ENCODE results near the gene THAP2. TPM values are rescaled to one million over a fixed set of nuclear protein-coding genes. Genes with fewer than 3 reads are reported as not detected.
"Not testable (repeated sequence)": the region's sequence is repeated elsewhere in the genome, so short reads cannot be mapped to it uniquely, and the experiment has no call there.

Gene THAP2
- total RNA-seq, 1 donor from 2014 or later: 5.2 TPM

- TF ChIP-seq, protein P1, sequence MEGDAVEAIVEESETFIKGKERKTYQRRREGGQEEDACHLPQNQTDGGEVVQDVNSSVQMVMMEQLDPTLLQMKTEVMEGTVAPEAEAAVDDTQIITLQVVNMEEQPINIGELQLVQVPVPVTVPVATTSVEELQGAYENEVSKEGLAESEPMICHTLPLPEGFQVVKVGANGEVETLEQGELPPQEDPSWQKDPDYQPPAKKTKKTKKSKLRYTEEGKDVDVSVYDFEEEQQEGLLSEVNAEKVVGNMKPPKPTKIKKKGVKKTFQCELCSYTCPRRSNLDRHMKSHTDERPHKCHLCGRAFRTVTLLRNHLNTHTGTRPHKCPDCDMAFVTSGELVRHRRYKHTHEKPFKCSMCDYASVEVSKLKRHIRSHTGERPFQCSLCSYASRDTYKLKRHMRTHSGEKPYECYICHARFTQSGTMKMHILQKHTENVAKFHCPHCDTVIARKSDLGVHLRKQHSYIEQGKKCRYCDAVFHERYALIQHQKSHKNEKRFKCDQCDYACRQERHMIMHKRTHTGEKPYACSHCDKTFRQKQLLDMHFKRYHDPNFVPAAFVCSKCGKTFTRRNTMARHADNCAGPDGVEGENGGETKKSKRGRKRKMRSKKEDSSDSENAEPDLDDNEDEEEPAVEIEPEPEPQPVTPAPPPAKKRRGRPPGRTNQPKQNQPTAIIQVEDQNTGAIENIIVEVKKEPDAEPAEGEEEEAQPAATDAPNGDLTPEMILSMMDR (IDR thresholded peaks at IDR 0.05): no peak
- DNase-seq (ENCODE audit: low spot score): no peak
- no peaks in the 10 kb centered on the region for H3K4me1 Mint-ChIP-seq (ENCODE audit: low read depth)
- H3K4me3 Mint-ChIP-seq (ENCODE audit: unreplicated experiment): no peak overlapping the region
- H3K36me3 Mint-ChIP-seq (ENCODE audit: low read depth): peaks cover 24% of the 10 kb centered on the region
- H3K27ac Mint-ChIP-seq (ENCODE audit: unreplicated experiment): no peak overlapping the region
- H3K27me3 Mint-ChIP-seq (ENCODE audit: low read depth): no peaks in the 10 kb centered on the region
- no peaks in the 10 kb centered on the region for H3K9me3 Mint-ChIP-seq (ENCODE audit: low read depth)
Measured at GRCh38 chr12:71695782-71696181, 31.7 kb downstream of the THAP2 start.

DNA sequence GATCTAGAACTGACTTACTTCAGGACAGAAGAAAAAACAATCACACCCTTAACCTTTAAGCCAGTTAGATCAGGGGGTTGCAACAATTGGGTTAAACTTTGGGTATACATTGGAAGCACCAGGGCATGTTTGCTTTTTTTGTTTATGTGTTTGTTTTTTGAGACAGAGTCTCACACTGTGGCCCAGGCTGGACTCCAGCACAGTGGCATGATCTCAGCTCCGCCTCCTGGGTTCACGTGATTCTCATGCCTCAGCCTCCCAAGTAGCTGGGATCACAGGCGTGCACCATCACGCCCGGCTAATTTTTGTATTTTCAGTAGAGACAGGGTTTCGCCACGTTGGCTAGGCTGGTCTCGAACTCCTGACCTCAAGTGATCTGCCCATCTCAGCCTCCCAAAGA, 38.1 kb downstream of the THAP2 start:
- H3K4me3 Mint-ChIP-seq (ENCODE audit: unreplicated experiment); H3K27me3 Mint-ChIP-seq (ENCODE audit: low read depth); H3K9me3 Mint-ChIP-seq (ENCODE audit: low read depth); H3K27ac Mint-ChIP-seq (ENCODE audit: unreplicated experiment); H3K4me1 Mint-ChIP-seq (ENCODE audit: low read depth); DNase-seq (ENCODE audit: low spot score): not testable (repeated sequence)
- peaks cover 29% of the 10 kb centered on the region for H3K36me3 Mint-ChIP-seq (ENCODE audit: low read depth)

DNA sequence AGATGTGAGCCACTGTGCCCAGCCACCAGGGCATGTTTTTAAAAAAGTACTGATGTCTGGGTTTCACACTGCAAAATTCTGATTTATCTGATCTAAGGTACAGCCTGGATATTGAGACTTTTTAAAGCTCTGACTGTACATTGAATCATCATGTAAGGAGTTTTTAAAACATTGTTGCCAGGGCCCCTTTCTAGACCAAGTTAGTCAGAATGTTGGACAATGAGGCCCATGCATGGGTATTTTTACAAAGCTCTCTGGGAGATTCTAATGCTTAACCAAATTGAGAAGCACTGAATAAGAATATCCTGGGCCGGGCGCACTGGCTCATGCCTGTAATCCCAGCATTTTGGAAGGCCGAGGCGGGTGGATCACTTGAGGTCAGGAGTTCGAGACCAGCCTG, 38.5 kb downstream of the THAP2 start:
- H3K27me3 Mint-ChIP-seq (ENCODE audit: low read depth): no peaks in the 10 kb centered on the region
- H3K4me1 Mint-ChIP-seq (ENCODE audit: low read depth): no peaks in the 10 kb centered on the region
- H3K27ac Mint-ChIP-seq (ENCODE audit: unreplicated experiment): no peak overlapping the region
- no peak overlapping the region for H3K4me3 Mint-ChIP-seq (ENCODE audit: unreplicated experiment)
- H3K9me3 Mint-ChIP-seq (ENCODE audit: low read depth): no peaks in the 10 kb centered on the region
- H3K36me3 Mint-ChIP-seq (ENCODE audit: low read depth): peaks cover 29% of the 10 kb centered on the region
- TF ChIP-seq, protein P1 (IDR thresholded peaks at IDR 0.05): no peak
- no peak for DNase-seq (ENCODE audit: low spot score)

DNA sequence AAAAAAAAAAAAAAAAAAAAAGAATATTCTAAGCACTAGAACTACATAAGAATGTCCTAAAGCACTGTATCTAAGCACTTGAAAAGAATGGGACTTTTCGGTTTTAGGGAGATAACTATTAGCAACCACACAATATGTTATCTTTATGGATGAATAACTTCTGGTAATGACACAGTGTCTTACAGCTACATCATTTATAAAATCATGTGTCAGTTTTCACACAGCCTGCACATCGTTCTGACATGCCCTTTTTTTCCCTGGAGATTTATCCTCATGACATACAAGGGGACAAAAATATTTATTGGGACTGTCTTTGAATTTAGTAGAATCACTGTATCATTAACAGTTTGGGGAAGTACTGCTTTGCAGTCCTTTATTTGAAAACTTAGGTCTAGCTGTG, 39.1 kb downstream of the THAP2 start:
- DNase-seq (ENCODE audit: low spot score): no peak
- TF ChIP-seq, protein P1 (IDR thresholded peaks at IDR 0.05): no peak
- Mint-ChIP-seq H3K9me3 (ENCODE audit: low read depth) (no peaks in the 10 kb centered on the region), H3K4me3 (ENCODE audit: unreplicated experiment) (no peak overlapping the region), H3K36me3 (ENCODE audit: low read depth) (peaks cover 24% of the 10 kb centered on the region), H3K27me3 (ENCODE audit: low read depth) (no peaks in the 10 kb centered on the region), H3K27ac (ENCODE audit: unreplicated experiment) (no peak overlapping the region), H3K4me1 (ENCODE audit: low read depth) (no peaks in the 10 kb centered on the region)

GRCh38 chr12:71704920-71705319, 40.8 kb downstream of the THAP2 start:
- Mint-ChIP-seq H3K9me3 (ENCODE audit: low read depth) (no peaks in the 10 kb centered on the region), H3K4me1 (ENCODE audit: low read depth) (peaks cover 6% of the 10 kb centered on the region), H3K36me3 (ENCODE audit: low read depth) (peaks cover 15% of the 10 kb centered on the region), H3K27ac (ENCODE audit: unreplicated experiment) (no peak overlapping the region), H3K4me3 (ENCODE audit: unreplicated experiment) (no peak overlapping the region), H3K27me3 (ENCODE audit: low read depth) (no peaks in the 10 kb centered on the region)
- TF ChIP-seq, protein P1 (IDR thresholded peaks at IDR 0.05): no peak
- DNase-seq (ENCODE audit: low spot score): no peak

DNA sequence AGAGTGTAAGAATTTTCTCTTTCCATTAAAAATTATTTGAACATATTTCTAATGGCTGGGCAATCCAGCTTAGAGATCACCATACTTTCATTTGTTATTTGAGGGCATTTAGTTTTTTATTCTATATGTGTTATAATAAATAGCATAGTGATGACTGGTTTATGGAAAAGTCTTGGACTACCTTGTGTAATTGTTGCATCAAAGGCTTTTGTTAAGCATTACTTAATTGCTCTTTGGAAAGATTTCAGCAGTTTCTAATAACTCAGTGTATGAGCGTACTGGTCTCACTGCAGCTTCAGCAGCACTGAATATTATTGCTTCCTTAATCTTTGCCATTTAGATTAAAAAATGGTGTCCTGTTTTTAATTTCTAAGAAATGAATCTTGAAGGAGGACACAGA, 44.6 kb downstream of the THAP2 start:
- TF ChIP-seq, protein P1 (IDR thresholded peaks at IDR 0.05): no peak
- Mint-ChIP-seq H3K27me3 (ENCODE audit: low read depth) (no peaks in the 10 kb centered on the region), H3K36me3 (ENCODE audit: low read depth) (peaks cover 7% of the 10 kb centered on the region), H3K27ac (ENCODE audit: unreplicated experiment) (no peak overlapping the region), H3K4me3 (ENCODE audit: unreplicated experiment) (no peak overlapping the region), H3K4me1 (ENCODE audit: low read depth) (peaks cover 15% of the 10 kb centered on the region), H3K9me3 (ENCODE audit: low read depth) (peaks cover 17% of the 10 kb centered on the region)
- no peak for DNase-seq (ENCODE audit: low spot score)
